ENCODE measurements around the gene C1QTNF8.
A peak's percentile ranks its signal among the peaks of the same experiment; 100 is the strongest.

The C1QTNF8 gene

DNA sequence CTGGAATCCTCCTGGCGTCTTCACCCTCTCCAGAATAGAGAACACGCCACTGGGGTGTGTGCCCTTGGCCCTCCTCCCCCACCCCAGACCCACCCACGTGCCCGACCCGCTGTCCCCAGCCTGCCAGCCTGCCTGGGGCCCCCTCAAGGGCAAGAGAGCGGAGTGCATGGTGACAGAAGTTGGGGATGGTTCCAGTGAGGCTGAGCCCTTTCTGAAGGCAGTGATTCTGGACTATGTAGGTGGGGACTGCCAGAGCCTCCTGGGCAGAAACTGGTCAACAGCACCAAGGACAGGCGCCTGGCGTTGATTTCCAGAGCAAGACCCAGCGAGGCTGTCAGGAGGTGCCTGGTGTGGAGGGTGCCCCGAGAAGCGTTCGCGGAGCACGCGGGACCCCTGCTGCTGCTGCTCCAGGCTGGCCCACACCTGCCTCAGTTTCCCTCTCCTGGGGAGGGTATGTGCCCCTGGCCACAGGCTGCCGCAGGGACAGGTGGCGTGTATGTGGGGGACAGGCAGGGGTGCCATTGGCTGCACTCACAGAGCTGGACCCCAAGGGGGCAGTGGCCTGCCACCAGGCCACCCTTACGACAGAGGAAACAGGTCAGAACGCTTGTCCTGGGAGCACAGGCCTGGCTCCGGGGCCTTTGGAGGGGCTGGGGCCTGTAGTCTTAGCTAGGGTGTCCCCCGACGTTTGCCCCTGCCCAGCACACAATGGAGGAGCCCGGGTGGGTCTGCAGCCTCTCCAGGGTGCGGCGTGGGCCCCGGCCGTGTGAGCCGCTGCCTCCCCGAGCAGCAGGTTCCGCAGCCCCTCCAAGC is 22.3 kb downstream of the C1QTNF8 start:
- no peak for DNase-seq

DNA sequence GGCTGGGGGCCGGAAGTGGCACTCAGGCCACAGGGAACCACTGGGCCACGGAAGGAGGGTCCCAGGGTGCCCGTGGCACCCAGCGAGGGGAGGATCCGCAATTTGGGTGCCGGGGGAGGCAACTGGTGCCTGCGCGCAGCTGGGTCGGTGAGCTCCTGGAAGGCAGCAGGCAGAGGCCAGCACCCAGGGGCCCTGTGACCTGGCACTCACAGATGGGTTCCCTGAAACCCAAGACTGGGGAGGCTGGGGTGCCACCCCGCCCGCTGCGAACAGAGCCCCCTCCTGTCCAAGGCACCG is 22.8 kb downstream of the C1QTNF8 start:
- DNase-seq: no peak

- no peak for DNase-seq
Measured at GRCh38 chr16:1072526-1073261, 23.4 kb downstream of the C1QTNF8 start, which contains the start of gene SSTR5. SSTR5 (plus strand) TSS chr16:1072747; CDS start chr16:1078869, 6,122 bp downstream.

- DNase-seq: no peak
Measured at GRCh38 chr16:1071561-1072225, 24.4 kb downstream of the C1QTNF8 start.

GRCh38 chr16:1070864-1071408 is 25.1 kb downstream of the C1QTNF8 start:
- no peak for DNase-seq

DNA sequence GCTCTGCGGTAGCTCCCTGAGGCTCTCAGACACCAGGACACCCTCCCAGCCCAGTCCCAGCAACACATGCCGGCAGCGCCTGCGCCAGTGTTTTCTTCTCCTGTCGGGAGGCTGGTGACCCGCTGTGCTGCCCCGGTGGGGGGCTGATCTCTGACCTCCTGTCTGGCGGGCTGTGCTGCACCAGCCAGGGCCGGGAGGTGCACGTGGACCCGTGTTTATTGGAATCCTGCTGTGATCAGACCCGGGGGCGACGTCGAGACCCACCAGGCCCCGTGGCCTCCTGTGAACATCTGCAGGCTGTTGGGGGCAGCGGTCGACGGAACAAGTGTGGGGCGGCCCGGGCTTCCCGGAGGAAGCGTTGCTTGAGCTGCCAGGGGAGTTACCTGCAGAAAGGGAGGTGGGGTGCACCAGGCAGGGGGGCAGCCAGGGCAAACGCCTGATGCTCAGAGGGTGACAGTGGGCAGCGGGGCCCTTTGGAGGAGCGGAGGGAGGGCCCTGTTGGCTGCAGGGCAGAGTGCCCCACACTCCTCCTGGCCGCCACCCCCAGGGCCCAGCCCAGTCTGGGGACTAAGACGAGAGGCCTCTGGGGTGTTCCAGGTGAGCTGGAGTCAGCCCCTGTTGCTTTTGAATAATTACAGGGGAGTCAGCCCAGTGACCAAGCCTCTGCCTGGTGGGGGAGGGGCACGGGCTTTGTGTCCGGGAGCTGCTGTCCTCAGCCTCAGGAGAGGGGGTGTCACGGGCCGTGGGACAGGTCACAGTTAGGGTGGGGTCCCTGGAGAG is 25.8 kb downstream of the C1QTNF8 start:
- no peak for DNase-seq

DNA sequence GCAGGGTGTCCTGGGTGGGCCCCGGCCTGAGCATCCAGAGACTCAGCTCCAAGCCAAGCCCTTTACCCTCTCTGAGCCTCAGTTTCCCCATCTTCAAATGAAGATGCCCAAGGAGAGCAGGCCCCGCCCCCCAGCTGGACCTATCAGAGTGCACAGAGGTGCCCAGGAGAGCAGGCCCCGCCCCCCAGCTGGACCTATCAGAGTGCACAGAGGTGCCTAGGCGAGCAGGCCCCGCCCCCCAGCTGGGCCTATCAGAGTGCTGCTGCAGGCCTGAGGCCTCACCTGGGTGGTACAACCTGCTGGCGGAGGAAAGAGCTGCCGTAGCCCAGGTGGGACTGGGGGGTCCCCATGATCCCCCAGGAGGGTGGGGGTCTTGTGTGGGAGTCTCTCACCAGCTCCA is 26.9 kb downstream of the C1QTNF8 start:
- no peak for DNase-seq

GRCh38 chr16:1068451-1068850 is 27.6 kb downstream of the C1QTNF8 start:
- no peak for DNase-seq

DNA sequence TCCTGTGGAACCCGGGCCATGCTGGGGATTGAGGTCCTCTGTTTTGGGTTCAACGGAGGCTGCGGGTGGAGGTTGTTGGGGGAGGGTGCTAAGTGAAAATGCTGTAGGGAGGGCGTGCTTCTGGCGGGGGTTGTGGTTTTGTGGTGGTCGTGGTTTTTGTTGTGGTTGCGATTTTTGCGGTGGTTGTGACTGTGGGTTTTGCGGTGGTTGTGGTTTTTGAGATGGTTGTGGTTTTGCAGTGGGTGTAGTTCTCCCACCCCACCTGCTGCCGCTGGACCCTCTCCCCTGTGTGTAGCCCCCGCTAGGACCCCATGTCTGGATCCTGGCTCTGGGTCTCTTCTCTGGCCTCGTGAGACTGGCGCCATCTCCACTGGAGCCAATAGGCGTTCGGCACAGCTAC is 28.4 kb downstream of the C1QTNF8 start:
- DNase-seq: no peak

DNA sequence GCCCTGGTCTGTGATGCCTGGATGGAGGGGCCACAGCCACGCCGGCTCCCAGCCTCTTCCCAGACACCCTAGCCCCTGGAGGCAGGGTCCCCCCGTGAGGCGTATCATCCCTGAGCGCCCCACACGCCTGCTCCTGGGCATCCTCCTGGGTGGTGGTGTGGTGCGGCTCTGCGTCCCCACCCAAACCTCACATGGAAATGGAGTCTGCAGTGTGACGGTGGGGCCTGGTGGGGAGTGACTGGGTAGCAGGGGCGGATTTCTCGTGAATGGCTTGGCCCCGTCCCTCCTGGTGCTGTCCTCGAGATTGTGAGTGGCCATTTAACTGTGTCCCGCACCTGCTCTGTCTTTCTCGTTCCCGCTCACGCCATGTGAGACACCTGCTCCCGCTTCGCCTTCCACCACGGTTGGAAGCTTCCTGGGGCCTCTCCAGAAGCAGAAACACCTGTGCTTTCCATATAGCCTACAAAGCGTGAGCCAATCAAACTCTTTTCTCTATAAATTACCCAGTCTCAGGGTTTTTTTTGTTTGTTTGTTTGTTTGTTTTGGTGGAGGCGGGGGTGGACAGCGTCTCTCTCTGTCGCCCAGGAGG is 29.4 kb downstream of the C1QTNF8 start:
- DNase-seq: no peak

GRCh38 chr16:1065469-1066128 is 30.4 kb downstream of the C1QTNF8 start:
- DNase-seq: no peak

DNA sequence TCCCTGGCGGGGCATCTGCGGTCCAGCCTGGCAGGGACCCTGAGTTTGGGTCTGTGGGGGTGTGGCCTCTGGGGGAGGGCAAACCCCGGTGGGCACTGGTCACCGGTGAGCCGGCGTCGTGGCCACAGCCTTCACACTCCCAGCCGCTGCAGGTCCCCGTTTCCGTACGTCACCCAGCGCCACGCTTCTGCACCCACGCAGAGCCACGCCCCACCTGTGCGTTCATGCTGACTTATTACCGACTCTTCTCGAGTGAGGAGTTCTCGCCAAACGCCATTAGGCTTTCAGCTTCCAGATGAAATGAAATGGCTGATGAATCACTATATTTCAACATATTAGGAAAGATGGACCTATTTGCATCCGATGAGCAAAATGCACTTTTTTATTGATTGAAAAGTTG is 32.3 kb downstream of the C1QTNF8 start:
- DNase-seq: no peak

- DNase-seq: no peak
Measured at GRCh38 chr16:1062895-1063294, 33.1 kb downstream of the C1QTNF8 start.

DNA sequence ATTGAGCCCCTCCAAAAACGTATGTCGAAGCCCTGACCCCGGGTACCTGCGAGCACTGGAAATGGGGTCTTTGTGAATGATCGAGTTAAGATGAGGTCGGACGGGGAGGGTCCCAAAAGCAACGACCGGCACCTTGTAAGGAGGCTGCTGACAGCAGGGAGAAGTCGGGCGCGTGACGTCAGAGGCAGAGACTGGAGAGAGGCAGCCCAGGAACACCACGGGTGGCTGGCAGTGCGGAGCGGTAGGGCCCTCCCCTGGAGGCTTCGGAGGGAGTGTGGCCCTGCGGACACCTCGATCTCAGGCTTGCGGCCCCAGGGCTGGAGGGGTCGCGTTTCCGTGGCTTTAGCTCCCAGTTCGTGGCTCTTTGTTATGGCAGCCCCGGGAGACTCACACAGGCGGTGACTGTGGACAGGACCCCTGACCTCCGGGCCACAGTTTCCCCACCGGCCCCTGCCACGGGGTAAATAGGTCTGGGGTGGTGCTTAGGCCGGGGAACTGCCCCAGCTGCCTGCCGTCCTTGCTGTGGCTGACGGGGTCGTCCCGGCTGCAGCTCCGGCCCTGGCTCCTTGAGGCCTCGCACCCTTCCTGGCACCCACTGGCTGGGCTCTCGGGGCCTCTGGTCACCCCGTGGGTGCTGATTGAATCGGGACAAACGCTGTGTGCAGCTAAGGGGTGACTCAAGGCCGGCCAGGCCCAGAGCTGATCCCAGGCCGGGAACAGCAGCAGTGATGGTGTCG is 34.1 kb downstream of the C1QTNF8 start:
- DNase-seq: no peak

DNA sequence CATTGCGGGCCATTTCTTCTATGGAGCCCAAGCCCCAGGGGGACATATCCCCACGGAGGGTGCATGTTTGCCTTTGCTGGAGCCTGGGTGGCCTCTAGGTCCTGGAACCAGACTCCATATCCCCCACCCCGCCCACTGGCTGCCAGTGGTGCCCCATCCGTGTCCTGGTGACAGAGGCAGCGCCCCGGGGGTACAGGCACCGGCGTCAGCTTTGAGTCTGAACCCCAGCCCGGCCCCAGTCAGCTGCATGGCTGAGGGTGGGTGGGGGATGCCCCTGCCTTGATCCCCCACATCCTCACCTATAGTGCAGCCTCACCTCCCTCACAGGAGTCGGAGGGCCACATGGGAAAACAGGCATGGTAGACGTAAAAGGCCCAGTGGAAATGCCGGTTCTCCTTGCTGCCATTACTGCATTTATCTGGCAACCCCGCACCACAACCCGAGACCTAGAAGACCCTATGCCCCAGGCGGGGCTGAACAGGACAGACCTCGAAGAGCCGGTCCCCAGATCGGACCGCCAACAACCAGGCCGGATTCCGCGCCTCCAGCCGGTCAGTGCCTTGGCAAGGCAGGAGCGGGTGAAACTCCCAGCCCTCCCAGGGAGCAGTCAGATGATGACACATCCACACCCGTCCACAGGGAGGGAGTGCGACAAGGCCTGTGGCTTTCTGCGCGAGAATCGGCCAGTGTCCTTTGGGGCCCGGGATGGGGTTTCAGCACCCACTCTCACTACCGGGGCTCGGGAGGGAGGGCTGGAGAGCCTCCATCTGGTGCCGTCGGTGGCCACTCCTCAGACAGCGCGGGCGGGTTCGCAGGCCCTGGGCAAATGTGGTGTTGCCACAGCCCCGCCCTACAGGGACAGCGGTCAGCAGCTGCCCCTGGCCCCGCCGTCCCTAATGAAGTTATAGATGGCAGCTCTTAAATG is 35.4 kb downstream of the C1QTNF8 start:
- DNase-seq: no peak

- no peak for DNase-seq
Measured at GRCh38 chr16:1059310-1059709, 36.7 kb downstream of the C1QTNF8 start.

DNA sequence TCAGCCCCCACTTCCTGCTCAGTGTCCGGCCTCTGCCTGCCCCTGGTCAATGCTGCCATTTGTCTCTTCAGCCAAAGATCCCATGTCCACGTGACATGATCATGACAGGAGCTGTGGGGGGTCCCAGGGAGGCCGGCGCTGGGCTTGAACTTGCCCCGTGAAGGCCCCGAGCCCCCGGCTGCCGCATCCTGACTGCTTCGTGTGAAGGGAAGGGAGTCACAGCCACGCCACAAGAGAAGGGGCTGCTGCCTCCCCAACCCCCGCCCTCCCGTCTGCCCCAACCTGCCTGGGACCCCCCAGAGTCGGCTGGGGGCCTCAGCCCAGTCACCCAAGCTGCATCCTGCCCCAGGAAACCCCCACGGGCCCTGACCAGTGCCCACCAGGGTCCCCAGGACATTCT is 37.8 kb downstream of the C1QTNF8 start:
- DNase-seq: no peak

DNA sequence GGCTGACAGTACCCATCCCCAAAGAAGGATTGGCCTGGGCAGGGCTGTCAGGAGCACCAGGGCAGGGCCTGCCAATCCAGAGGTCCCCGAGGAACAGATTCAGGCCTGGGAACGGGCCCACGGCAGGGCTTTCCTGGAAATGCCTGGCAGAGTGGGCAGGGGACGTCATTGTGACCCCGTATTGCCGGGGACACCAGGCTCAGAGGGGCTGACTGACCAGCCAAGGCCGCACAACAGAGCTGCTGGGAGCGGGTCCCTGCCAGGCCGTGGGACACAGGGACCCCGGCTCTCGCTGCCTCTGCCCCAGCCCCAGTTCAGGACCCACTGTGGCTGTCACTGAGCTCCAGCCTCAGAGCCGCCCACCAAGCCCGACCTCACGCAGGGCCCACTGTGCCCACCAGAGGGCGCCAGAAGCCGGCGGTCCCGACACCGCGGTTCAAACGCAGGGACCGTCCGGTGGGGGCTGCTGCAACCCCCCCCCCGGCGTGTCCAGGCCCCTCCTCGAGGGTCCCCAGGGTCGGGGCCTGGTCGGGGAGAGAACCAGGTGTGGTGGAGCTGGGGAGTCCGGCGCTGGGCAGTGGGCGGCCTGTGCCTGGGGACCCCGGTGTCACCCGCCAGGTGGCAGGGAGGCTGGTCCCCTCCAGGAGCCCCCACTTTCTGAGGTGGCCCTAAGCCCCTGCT is 38.7 kb downstream of the C1QTNF8 start:
- peak; percentile 72 for DNase-seq

- DNase-seq: no peak
Measured at GRCh38 chr16:1056196-1056595, 39.8 kb downstream of the C1QTNF8 start.
